IPS DF 4.7 (cell line): ENCODE results near the gene MLXIP.
"Not testable (repeated sequence)": the region's sequence is repeated elsewhere in the genome, so short reads cannot be mapped to it uniquely, and the experiment has no call there.

ENCODE experiments used
- DNase-seq: peaks from one replicate; pipeline ENCODE4 v3.0.0-alpha.2; 2013; ENCODE audit warnings: low spot score; ENCODE audit errors: extremely low read depth

The MLXIP gene

GRCh38 chr12:122145505-122146330 lies 67.2 kb downstream of the MLXIP start:
- DNase-seq: no peak

- DNase-seq: no peak
Observed at GRCh38 chr12:122147514-122148290, 69.1 kb downstream of the MLXIP start.

GRCh38 chr12:122148657-122149056 lies 70.1 kb downstream of the MLXIP start:
- DNase-seq: no peak

GRCh38 chr12:122150127-122150681 lies 71.6 kb downstream of the MLXIP start:
- no peak for DNase-seq

- DNase-seq: no peak
Observed at GRCh38 chr12:122152754-122153153, 74.2 kb downstream of the MLXIP start.

- no peak for DNase-seq
Observed at GRCh38 chr12:122155705-122156104, 77.1 kb downstream of the MLXIP start.

- DNase-seq: no peak
Observed at GRCh38 chr12:122158700-122159285, 80.2 kb downstream of the MLXIP start.

- no peak for DNase-seq
Observed at GRCh38 chr12:122159882-122160281, 81.3 kb downstream of the MLXIP start.

GRCh38 chr12:122160761-122161160 lies 82.2 kb downstream of the MLXIP start:
- no peak for DNase-seq

GRCh38 chr12:122161682-122162081 lies 83.1 kb downstream of the MLXIP start:
- no peak for DNase-seq

GRCh38 chr12:122162976-122163375 lies 84.4 kb downstream of the MLXIP start:
- no peak for DNase-seq

GRCh38 chr12:122166422-122167349 lies 88.1 kb downstream of the MLXIP start:
- no peak for DNase-seq

- DNase-seq: no peak
Observed at GRCh38 chr12:122167356-122167925, 88.9 kb downstream of the MLXIP start.

- DNase-seq: no peak
Observed at GRCh38 chr12:122168492-122168891, 89.9 kb downstream of the MLXIP start.

- no peak for DNase-seq
Observed at GRCh38 chr12:122171399-122171798, 92.8 kb downstream of the MLXIP start.

- no peak for DNase-seq
Observed at GRCh38 chr12:122172262-122172939, 93.8 kb downstream of the MLXIP start.

GRCh38 chr12:122174155-122174845 lies 95.7 kb downstream of the MLXIP start, which contains the start of gene IL31:
Gene IL31, minus strand, starts transcription at chr12:122174221. Its CDS starts 49 bp downstream, at chr12:122174172.
- DNase-seq: no peak

- not testable (repeated sequence) for DNase-seq
Observed at GRCh38 chr12:122176473-122176872, 97.9 kb downstream of the MLXIP start.
